Uterus (tissue), 2 donors: ENCODE measurements around the gene TRIM14.

ENCODE experiments used
- POLR2A ChIP-seq, 2 donors: fragments of 450-650 bp; IDR thresholded peaks; one replicate each; pipeline ENCODE4 v1.6.1; 2016; ENCODE audit warnings: antibody characterized with exemption in 2 of 2, mild to moderate bottlenecking in 1 of 2, moderate library complexity in 1 of 2
- TF ChIP-seq, protein P1 (sequence below), 4 experiments: fragments of 200-600 bp in 2 of 4; fragments of 450-650 bp in 2 of 4; sonication (generic) in 2 of 4; IDR thresholded peaks; one replicate each; pipeline ENCODE4 v1.5.1; 2016 to 2019; ENCODE audit warnings: antibody characterized with exemption in 4 of 4, mild to moderate bottlenecking in 2 of 4, moderate library complexity in 1 of 4

DNA sequence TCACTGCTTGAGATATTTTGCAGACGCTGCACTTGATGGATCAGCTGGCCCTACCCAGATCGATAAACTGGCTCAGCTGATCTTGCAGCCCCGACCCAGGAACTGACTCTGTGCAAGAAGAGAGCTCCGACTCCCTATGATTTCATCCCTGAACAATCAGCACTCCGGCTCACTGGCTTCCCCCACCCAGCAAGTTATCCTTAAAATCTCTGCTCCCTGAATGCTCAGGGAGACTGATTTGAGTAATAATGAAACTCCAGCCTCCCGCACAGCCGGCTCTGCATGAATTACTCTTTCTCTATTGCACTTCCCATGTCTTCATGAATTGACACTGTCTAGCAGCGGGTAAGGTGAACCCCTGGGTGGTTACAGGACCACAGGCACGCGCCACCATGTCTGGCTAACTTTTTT, 79.4 kb downstream of the TRIM14 start:
- TF ChIP-seq, protein P1, sequence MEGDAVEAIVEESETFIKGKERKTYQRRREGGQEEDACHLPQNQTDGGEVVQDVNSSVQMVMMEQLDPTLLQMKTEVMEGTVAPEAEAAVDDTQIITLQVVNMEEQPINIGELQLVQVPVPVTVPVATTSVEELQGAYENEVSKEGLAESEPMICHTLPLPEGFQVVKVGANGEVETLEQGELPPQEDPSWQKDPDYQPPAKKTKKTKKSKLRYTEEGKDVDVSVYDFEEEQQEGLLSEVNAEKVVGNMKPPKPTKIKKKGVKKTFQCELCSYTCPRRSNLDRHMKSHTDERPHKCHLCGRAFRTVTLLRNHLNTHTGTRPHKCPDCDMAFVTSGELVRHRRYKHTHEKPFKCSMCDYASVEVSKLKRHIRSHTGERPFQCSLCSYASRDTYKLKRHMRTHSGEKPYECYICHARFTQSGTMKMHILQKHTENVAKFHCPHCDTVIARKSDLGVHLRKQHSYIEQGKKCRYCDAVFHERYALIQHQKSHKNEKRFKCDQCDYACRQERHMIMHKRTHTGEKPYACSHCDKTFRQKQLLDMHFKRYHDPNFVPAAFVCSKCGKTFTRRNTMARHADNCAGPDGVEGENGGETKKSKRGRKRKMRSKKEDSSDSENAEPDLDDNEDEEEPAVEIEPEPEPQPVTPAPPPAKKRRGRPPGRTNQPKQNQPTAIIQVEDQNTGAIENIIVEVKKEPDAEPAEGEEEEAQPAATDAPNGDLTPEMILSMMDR (IDR thresholded peaks at IDR 0.05): no peak
- TF ChIP-seq POLR2A (IDR thresholded peaks at IDR 0.05): no peak
